Transverse colon (tissue), 4 donors: ENCODE data around the gene FN3K. TPM values are rescaled to one million over a fixed set of nuclear protein-coding genes. Genes with fewer than 3 reads are reported as not detected.
"Not testable (repeated sequence)": the region's sequence is repeated elsewhere in the genome, so short reads cannot be mapped to it uniquely, and the experiment has no call there.

Experiments
- DNase-seq: peaks from one replicate; pipeline ENCODE4 v3.0.0-alpha.2; 2019
- H3K27ac ChIP-seq, 4 donors: fragments of 200-600 bp; sonication (generic); 2 replicates each; pipeline ENCODE4 v1.5.1; 2016 to 2018; ENCODE audit warnings: inconsistent platforms in 4 of 4
- H3K27me3 ChIP-seq: fragments of 200-600 bp; sonication (generic); 2 replicates; pipeline ENCODE4 v1.5.1; 2017; ENCODE audit warnings: inconsistent platforms
- H3K36me3 ChIP-seq, 4 donors: fragments of 200-600 bp; sonication (generic); 2 replicates each; pipeline ENCODE4 v1.5.1; 2017 to 2019; ENCODE audit warnings: inconsistent platforms in 4 of 4
- H3K4me1 ChIP-seq, 4 donors: fragments of 200-600 bp; sonication (generic); 2 replicates each; pipeline ENCODE4 v1.5.1; 2017 to 2020; ENCODE audit warnings: inconsistent platforms in 4 of 4
- H3K4me3 ChIP-seq, 4 donors: fragments of 200-600 bp; sonication (generic); 1 replicate in 1 of 4; 2 replicates in 3 of 4; pipeline versions ENCODE4 v1.5.1 to v1.6.1; 2017 to 2019; ENCODE audit warnings: inconsistent platforms in 4 of 4
- H3K9me3 ChIP-seq, 2 donors: fragments of 200-600 bp; sonication (generic); 2 replicates each; pipeline ENCODE4 v1.5.1; 2017 to 2019; ENCODE audit warnings: inconsistent platforms in 2 of 2
- EP300 ChIP-seq: sonication (generic); formaldehyde crosslinking; IDR thresholded peaks from one replicate; pipeline ENCODE4 v1.6.1; 2017; ENCODE audit warnings: antibody characterized with exemption, low read depth
- POLR2A ChIP-seq: fragments of 450-650 bp; IDR thresholded peaks from one replicate; pipeline ENCODE4 v1.6.1; 2016; ENCODE audit warnings: antibody characterized with exemption, mild to moderate bottlenecking, moderate library complexity
- POLR2AphosphoS5 ChIP-seq, 3 donors: sonication (generic); formaldehyde crosslinking; IDR thresholded peaks; one replicate each; pipeline ENCODE4 v1.6.1; 2016; ENCODE audit warnings: antibody characterized with exemption in 3 of 3
- WGBS, 2 donors: methylation state at CpG; one replicate each; pipeline ENCODE4 v1.1.5; 2018; ENCODE audit warnings: low coverage in 1 of 2; 5-methylcytosine and 5-hydroxymethylcytosine counted together
- in situ Hi-C, 4 donors: fragments of 200-750 bp; cut with MboI; loops; one replicate each; pipeline versions ENCODE4 v1.15.0 to v1.15.1; 2017; ENCODE audit warnings: low sequenced_read_pairs in 3 of 4, low pct_ligation_motif_present in 1 of 4, low pct_unique_long_range_greater_than_20kb in 1 of 4
- intact Hi-C: fragments of 100-400 bp; cut with DNase I; formaldehyde crosslinking; loops from one replicate; pipeline ENCODE4 v1.15.1; 2023; ENCODE audit warnings: low total_unique reads
- total RNA-seq, 4 donors: library from RNA; depleted of rRNA; stranded (reverse); fragments of >200 nt; gene quantifications; one replicate each; pipeline ENCODE4 v1.1.0, GENCODE V29; 2016
- TF ChIP-seq, protein P1 (sequence below), 5 experiments: fragments of 200-600 bp in 3 of 5; fragments of 450-650 bp in 2 of 5; sonication (generic) in 3 of 5; IDR thresholded peaks; 1 replicate in 2 of 5; 2 replicates in 3 of 5; pipeline ENCODE4 v1.5.1; 2016 to 2017; ENCODE audit warnings: antibody characterized with exemption in 5 of 5, inconsistent platforms in 3 of 5, mild to moderate bottlenecking in 2 of 5, moderate library complexity in 1 of 5

The FN3K gene
- total RNA-seq, 4 donors from 2014 or later, result 11.2 to 33.0 (median 26.2) TPM

DNA sequence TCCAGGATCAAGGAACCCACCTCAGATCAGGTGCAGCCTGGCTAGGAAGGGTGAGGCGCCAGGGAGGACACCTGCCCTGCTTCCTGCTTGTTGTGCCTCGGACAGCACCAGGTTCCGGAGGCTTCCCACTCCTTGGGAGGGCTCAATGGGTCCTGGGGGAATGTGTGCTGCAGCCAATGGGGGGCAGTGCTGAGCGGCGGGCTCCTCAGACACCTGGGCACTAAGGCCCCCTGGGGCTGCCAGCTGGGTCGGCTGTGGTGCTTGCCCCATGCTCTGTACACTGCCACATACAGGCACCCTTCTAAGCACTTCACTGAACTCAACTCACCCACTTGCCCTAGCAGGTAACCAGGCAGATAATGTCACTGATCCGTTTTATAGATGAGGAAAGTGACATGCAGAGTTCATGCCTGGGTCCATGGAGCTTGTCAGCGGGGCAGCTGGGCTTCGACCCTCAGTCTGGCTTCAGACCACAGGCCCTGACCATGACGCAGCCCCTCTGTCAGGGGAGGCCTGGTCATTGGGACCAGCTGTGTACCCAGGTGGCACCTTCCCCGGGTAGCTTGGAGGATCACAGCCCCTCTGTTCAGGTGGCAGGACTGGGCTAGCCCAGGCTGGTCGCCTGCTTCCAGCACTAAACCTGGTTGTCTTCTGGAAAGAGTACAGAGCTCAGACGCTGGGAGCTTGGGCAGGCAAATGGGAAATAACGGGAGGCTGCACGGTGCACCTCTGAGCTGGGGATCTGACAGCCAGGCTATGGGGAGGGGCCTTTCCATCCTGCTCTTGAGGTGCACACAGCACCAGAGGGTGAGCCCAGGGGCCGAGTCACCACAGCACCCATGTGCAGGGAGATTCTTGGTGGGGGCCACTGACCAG is 8.2 kb downstream of the FN3K start:
- WGBS, 2 donors, result 88 to 89% methylated on average over 1 to 16 of the region's 16 CpGs
- DNase-seq, result no peak
- H3K27ac ChIP-seq, result no peak overlapping the region
- no peaks in the 10 kb centered on the region for H3K27me3 ChIP-seq
- in situ Hi-C loops, result no loop called here
- no peaks in the 10 kb centered on the region for H3K9me3 ChIP-seq
- intact Hi-C loops, result no loop called here
- no peak for TF ChIP-seq EP300
- TF ChIP-seq POLR2AphosphoS5 (IDR thresholded peaks at IDR 0.05), result no peak
- TF ChIP-seq, protein P1, sequence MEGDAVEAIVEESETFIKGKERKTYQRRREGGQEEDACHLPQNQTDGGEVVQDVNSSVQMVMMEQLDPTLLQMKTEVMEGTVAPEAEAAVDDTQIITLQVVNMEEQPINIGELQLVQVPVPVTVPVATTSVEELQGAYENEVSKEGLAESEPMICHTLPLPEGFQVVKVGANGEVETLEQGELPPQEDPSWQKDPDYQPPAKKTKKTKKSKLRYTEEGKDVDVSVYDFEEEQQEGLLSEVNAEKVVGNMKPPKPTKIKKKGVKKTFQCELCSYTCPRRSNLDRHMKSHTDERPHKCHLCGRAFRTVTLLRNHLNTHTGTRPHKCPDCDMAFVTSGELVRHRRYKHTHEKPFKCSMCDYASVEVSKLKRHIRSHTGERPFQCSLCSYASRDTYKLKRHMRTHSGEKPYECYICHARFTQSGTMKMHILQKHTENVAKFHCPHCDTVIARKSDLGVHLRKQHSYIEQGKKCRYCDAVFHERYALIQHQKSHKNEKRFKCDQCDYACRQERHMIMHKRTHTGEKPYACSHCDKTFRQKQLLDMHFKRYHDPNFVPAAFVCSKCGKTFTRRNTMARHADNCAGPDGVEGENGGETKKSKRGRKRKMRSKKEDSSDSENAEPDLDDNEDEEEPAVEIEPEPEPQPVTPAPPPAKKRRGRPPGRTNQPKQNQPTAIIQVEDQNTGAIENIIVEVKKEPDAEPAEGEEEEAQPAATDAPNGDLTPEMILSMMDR (IDR thresholded peaks at IDR 0.05), result no peak
- TF ChIP-seq POLR2A, result no peak
- peaks cover 0 to 34% (median 15%) of the 10 kb centered on the region in 4 donors for H3K36me3 ChIP-seq
- no peaks in the 10 kb centered on the region for H3K4me1 ChIP-seq
- no peak overlapping the region for H3K4me3 ChIP-seq

DNA sequence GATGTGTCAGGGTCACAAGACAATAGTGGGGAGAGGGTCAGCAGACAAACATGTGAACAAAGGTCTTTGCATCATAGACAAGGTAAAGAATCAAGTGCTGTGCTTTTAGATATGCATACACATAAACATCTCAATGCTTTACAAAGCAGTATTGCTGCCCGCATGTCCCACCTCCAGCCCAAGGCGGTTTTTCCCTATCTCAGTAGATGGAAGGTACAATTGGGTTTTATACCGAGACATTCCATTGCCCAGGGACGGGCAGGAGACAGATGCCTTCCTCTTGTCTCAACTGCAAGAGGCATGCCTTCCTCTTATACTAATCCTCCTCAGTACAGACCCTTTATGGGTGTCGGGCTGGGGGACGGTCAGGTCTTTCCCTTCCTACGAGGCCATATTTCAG is 9.3 kb downstream of the FN3K start:
- H3K4me3 ChIP-seq, intact Hi-C loops, H3K27me3 ChIP-seq, H3K27ac ChIP-seq, H3K9me3 ChIP-seq, H3K4me1 ChIP-seq, DNase-seq, in situ Hi-C loops: not testable (repeated sequence)
- 78% methylated on average over 7 of the region's 7 CpGs; no CpG with 5 or more reads in 1 of the 2 donors for WGBS, 2 donors
- peaks cover 0 to 32% (median 14%) of the 10 kb centered on the region in 4 donors for H3K36me3 ChIP-seq

GRCh38 chr17:82745524-82745923 is 10.1 kb downstream of the FN3K start:
- Histone ChIP-seq H3K27ac (no peak overlapping the region), H3K27me3 (no peaks in the 10 kb centered on the region), H3K4me3 (no peak overlapping the region), H3K36me3 (peaks cover 0 to 24% (median 9%) of the 10 kb centered on the region in 4 donors), H3K4me1 (no peaks in the 10 kb centered on the region), H3K9me3 (no peaks in the 10 kb centered on the region)
- no peak for DNase-seq
- 60 to 80% methylated on average over 3 to 8 of the region's 8 CpGs for WGBS, 2 donors
- in situ Hi-C loops, result no loop called here
- intact Hi-C loops, result no loop called here
- TF ChIP-seq POLR2A (no peak), POLR2AphosphoS5 (IDR thresholded peaks at IDR 0.05) (no peak), EP300 (no peak)
- TF ChIP-seq, protein P1 (IDR thresholded peaks at IDR 0.05), result no peak

GRCh38 chr17:82748756-82749155 is 13.3 kb downstream of the FN3K start:
- TF ChIP-seq EP300 (no peak), POLR2A (no peak), POLR2AphosphoS5 (IDR thresholded peaks at IDR 0.05) (no peak)
- TF ChIP-seq, protein P1 (IDR thresholded peaks at IDR 0.05), result no peak
- 99 to 100% methylated on average over 7 to 16 of the region's 16 CpGs for WGBS, 2 donors

More at GRCh38 chr17:82748756-82749155, 13.3 kb downstream of the FN3K start:
- Histone ChIP-seq H3K4me3 (no peak overlapping the region), H3K9me3 (no peaks in the 10 kb centered on the region), H3K27me3 (no peaks in the 10 kb centered on the region), H3K36me3 (no peaks in the 10 kb centered on the region), H3K27ac (no peak overlapping the region), H3K4me1 (peaks cover 8 to 14% (median 12%) of the 10 kb centered on the region in 4 donors)
- no peak for DNase-seq
- in situ Hi-C loops (no loop called here), intact Hi-C loops (no loop called here)
